ENCODE measurements around the gene TBC1D22A. TPM values are rescaled to one million over a fixed set of nuclear protein-coding genes. Genes with fewer than 3 reads are reported as not detected.

TBC1D22A gene
- total RNA-seq, 1 experiment from 2014 or later: 26.0 TPM

DNA sequence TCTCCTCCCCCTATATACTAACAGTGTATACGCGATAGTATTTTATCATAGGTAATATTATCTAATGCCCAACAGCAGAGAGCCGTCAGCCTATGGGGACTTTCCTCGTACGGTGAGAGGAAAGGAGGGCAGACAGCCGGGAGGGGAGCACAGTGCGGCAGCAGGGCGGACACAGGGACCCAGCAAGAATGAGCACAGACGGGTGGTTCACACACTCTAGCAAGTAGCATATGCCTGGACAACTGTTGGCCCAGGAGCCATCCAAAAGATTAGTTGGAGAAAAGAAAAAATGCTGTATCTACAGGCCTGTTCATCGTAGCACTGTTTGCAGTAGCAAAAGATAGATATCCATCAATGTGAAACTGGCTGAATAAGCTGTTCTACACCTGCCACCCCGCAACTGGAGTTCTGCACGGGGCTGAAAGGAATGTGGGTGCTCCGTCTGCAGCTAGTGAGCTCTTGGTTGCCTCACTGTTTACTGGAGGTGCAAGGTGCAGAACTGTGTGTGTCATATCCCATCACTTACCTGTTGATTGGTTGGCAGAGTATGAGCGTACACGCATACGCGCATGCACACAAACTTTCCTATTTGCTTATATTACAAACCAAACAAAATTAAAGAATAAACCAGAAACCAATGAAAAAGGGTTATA lies 324.3 kb downstream of the TBC1D22A start:
- BruUV-seq (replicated peaks): no TSS peak
- Mint-ChIP-seq H3K4me3 (ENCODE audit: unreplicated experiment) (no peak overlapping the region), H3K27me3 (ENCODE audit: insufficient read depth, unreplicated experiment) (no peaks in the 10 kb centered on the region), H3K4me1 (ENCODE audit: insufficient read depth, unreplicated experiment) (peaks cover 12% of the 10 kb centered on the region), H3K27ac (ENCODE audit: low read depth, unreplicated experiment) (no peak overlapping the region), H3K9me3 (ENCODE audit: unreplicated experiment) (no peaks in the 10 kb centered on the region), H3K36me3 (ENCODE audit: insufficient read depth, unreplicated experiment) (peaks cover 12% of the 10 kb centered on the region)
- no peak for DNase-seq (ENCODE audit: unreplicated experiment)
- TF ChIP-seq, protein P1, sequence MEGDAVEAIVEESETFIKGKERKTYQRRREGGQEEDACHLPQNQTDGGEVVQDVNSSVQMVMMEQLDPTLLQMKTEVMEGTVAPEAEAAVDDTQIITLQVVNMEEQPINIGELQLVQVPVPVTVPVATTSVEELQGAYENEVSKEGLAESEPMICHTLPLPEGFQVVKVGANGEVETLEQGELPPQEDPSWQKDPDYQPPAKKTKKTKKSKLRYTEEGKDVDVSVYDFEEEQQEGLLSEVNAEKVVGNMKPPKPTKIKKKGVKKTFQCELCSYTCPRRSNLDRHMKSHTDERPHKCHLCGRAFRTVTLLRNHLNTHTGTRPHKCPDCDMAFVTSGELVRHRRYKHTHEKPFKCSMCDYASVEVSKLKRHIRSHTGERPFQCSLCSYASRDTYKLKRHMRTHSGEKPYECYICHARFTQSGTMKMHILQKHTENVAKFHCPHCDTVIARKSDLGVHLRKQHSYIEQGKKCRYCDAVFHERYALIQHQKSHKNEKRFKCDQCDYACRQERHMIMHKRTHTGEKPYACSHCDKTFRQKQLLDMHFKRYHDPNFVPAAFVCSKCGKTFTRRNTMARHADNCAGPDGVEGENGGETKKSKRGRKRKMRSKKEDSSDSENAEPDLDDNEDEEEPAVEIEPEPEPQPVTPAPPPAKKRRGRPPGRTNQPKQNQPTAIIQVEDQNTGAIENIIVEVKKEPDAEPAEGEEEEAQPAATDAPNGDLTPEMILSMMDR (IDR thresholded peaks at IDR 0.05; ENCODE audit: unreplicated experiment): no peak
- intact Hi-C loops (cut with micrococcal nuclease): no loop called here
- CTCF ChIA-PET: interaction anchor here (0.6 kb wide), 1 partner anchor 69 kb away, joined by 3 read pairs; no protein-coding TSS in a partner anchor
- POLR2A ChIA-PET: no interaction called here

DNA sequence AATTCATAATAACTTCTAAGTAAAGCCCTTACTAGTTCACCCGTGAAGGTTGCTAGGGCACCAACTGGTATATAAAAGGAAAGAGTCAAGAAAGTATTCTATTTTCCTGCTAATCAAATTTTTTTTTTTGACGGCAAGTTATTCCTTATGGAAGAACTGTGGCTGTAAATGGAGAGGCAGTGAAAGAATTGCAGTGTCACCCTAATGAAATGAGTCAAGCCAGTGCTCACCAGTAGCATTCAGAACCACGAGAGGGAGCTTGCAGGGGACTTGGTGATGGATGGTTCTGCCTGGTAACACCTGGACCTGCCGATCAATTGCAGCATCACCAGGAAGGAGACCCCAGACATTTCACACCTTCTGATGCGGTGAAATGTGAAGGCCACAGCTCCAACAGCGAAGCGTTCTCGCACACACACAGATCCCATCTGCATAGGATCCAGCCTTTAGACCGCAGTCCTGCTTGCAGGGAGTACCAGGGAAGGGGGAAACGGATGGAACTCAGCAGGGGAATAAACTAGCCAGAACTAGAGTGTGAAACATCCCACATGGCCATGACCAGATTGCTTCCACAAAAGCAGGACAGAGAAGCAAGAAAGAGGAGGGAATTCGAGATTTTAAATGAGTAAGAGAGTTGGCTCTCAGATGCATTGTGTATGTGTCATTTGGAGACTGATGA lies 326.2 kb downstream of the TBC1D22A start:
- ChIA-PET CTCF (no interaction called here), POLR2A (no interaction called here)
- TF ChIP-seq, protein P1 (IDR thresholded peaks at IDR 0.05; ENCODE audit: unreplicated experiment): no peak
- no peak for DNase-seq (ENCODE audit: unreplicated experiment)
- Mint-ChIP-seq H3K4me3 (ENCODE audit: unreplicated experiment) (no peak overlapping the region), H3K27ac (ENCODE audit: low read depth, unreplicated experiment) (no peak overlapping the region), H3K36me3 (ENCODE audit: insufficient read depth, unreplicated experiment) (peaks cover 17% of the 10 kb centered on the region), H3K4me1 (ENCODE audit: insufficient read depth, unreplicated experiment) (peaks cover 23% of the 10 kb centered on the region), H3K9me3 (ENCODE audit: unreplicated experiment) (no peaks in the 10 kb centered on the region), H3K27me3 (ENCODE audit: insufficient read depth, unreplicated experiment) (no peaks in the 10 kb centered on the region)
- intact Hi-C loops (cut with micrococcal nuclease): no loop called here
- no TSS peak for BruUV-seq (replicated peaks)

DNA sequence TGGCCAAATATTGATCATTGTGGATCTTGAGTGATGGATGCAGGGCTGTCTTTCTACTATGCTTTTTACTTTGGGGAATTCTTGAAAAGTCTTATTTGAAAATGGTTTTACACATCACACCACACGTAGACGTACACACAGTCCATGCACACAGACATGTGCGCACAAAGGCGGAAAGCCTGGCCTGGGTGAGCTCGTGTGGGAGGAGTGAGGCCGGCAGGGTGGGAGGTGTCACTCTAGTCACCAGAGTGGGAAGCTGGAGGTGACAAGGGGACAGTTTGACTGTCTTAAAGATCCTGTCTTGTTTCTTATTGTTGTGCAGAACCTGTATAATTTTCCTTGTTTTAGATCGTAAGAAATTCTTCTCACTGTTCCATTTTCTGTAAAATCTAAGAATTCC lies 326.9 kb downstream of the TBC1D22A start:
- TF ChIP-seq, protein P1 (IDR thresholded peaks at IDR 0.05; ENCODE audit: unreplicated experiment): no peak
- peaks cover 17% of the 10 kb centered on the region for H3K36me3 Mint-ChIP-seq (ENCODE audit: insufficient read depth, unreplicated experiment)
- H3K9me3 Mint-ChIP-seq (ENCODE audit: unreplicated experiment): no peaks in the 10 kb centered on the region
- peaks cover 23% of the 10 kb centered on the region for H3K4me1 Mint-ChIP-seq (ENCODE audit: insufficient read depth, unreplicated experiment)
- H3K4me3 Mint-ChIP-seq (ENCODE audit: unreplicated experiment): no peak overlapping the region
- POLR2A ChIA-PET: no interaction called here
- H3K27me3 Mint-ChIP-seq (ENCODE audit: insufficient read depth, unreplicated experiment): no peaks in the 10 kb centered on the region
- CTCF ChIA-PET: no interaction called here
- intact Hi-C loops (cut with micrococcal nuclease): no loop called here
- no peak overlapping the region for H3K27ac Mint-ChIP-seq (ENCODE audit: low read depth, unreplicated experiment)
- DNase-seq (ENCODE audit: unreplicated experiment): no peak
- BruUV-seq (replicated peaks): no TSS peak

DNA sequence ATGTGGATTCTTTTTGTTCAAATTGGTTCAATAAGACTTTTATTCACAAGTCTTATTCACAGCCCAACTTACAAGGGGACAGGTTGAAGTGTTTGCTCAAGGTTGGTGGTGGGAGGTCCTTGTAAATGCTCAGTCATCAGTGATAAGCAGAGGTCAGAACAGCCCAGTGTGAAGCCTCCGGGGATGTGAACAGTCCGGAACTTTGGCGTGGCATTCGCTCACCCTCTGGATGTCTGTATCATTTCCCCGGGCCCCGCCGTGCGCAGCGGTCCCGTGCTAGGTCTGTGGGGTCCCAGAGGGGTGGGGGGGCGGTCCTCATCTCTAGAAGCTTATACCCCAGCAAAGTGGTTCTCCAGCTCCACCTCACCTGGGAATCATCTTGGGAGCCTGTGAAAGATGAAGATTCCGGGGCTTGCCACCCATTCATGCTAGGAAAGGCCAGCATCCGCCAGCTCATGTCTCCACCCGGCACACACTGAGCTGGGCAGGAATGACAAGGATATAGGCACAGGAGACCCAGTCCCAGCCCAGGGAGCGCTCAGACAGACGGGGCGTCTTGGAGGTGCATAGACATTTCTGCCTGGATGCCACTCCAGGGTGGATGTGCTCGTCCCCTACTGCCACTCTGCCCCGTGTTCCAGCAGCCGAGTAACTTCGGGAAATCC lies 327.5 kb downstream of the TBC1D22A start:
- Mint-ChIP-seq H3K4me1 (ENCODE audit: insufficient read depth, unreplicated experiment) (peaks cover 28% of the 10 kb centered on the region), H3K27me3 (ENCODE audit: insufficient read depth, unreplicated experiment) (no peaks in the 10 kb centered on the region), H3K4me3 (ENCODE audit: unreplicated experiment) (no peak overlapping the region), H3K9me3 (ENCODE audit: unreplicated experiment) (no peaks in the 10 kb centered on the region), H3K27ac (ENCODE audit: low read depth, unreplicated experiment) (no peak overlapping the region), H3K36me3 (ENCODE audit: insufficient read depth, unreplicated experiment) (peaks cover 17% of the 10 kb centered on the region)
- no TSS peak for BruUV-seq (replicated peaks)
- no peak for DNase-seq (ENCODE audit: unreplicated experiment)
- intact Hi-C loops (cut with micrococcal nuclease): no loop called here
- POLR2A ChIA-PET: no interaction called here
- TF ChIP-seq, protein P1 (IDR thresholded peaks at IDR 0.05; ENCODE audit: unreplicated experiment): no peak
- CTCF ChIA-PET: no interaction called here
